ENCODE measurements around the gene PGS1.

- TF ChIP-seq CTCF (IDR thresholded peaks at IDR 0.05) (no peak), POLR2A (IDR thresholded peaks at IDR 0.05) (no peak), EP300 (IDR thresholded peaks at IDR 0.05) (no peak)
Measured at GRCh38 chr17:78361225-78361701, 17.2 kb upstream of the PGS1 start.
